ENCODE results near the gene DPP6. TPM values are rescaled to one million over a fixed set of nuclear protein-coding genes. Genes with fewer than 3 reads are reported as not detected.

The DPP6 gene
- total and polyA plus RNA-seq, 2 experiments from 2014 or later: 0.21 TPM; not detected in 1

DNA sequence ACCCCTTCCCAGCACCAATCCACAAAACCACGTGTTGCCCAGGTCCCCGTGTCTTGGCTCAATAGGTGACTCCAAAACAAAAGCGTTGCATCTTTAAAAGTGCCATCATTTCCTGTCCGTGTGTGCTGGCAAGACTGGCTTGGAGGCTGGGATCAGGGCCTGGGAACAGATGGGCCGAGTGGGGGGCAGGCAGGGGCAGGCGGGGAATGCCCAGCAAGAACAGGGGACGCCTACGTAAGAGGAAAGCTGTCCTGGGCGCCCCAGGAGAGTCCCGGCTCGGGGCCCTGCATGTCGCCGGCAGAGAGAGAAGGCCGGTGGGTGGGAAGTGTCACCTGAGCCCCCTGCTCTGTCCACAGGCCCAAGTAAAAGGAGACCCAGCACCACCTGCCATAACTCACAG is 864.2 kb downstream of the DPP6 start:
- TF ChIP-seq, protein P1, sequence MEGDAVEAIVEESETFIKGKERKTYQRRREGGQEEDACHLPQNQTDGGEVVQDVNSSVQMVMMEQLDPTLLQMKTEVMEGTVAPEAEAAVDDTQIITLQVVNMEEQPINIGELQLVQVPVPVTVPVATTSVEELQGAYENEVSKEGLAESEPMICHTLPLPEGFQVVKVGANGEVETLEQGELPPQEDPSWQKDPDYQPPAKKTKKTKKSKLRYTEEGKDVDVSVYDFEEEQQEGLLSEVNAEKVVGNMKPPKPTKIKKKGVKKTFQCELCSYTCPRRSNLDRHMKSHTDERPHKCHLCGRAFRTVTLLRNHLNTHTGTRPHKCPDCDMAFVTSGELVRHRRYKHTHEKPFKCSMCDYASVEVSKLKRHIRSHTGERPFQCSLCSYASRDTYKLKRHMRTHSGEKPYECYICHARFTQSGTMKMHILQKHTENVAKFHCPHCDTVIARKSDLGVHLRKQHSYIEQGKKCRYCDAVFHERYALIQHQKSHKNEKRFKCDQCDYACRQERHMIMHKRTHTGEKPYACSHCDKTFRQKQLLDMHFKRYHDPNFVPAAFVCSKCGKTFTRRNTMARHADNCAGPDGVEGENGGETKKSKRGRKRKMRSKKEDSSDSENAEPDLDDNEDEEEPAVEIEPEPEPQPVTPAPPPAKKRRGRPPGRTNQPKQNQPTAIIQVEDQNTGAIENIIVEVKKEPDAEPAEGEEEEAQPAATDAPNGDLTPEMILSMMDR (IDR thresholded peaks at IDR 0.05; ENCODE audit: low read depth, low read length): no peak
- Histone ChIP-seq H3K9me3 (ENCODE audit: low read depth) (no peaks in the 10 kb centered on the region), H3K27me3 (peaks cover 4% of the 10 kb centered on the region), H3K4me1 (ENCODE audit: low read depth) (no peaks in the 10 kb centered on the region), H3K4me3 (no peak overlapping the region), H3K27ac (no peak overlapping the region), H3K36me3 (no peaks in the 10 kb centered on the region)
- no peak for DNase-seq (ENCODE audit: low read depth in 1 of 2, low spot score in 1 of 2)

DNA sequence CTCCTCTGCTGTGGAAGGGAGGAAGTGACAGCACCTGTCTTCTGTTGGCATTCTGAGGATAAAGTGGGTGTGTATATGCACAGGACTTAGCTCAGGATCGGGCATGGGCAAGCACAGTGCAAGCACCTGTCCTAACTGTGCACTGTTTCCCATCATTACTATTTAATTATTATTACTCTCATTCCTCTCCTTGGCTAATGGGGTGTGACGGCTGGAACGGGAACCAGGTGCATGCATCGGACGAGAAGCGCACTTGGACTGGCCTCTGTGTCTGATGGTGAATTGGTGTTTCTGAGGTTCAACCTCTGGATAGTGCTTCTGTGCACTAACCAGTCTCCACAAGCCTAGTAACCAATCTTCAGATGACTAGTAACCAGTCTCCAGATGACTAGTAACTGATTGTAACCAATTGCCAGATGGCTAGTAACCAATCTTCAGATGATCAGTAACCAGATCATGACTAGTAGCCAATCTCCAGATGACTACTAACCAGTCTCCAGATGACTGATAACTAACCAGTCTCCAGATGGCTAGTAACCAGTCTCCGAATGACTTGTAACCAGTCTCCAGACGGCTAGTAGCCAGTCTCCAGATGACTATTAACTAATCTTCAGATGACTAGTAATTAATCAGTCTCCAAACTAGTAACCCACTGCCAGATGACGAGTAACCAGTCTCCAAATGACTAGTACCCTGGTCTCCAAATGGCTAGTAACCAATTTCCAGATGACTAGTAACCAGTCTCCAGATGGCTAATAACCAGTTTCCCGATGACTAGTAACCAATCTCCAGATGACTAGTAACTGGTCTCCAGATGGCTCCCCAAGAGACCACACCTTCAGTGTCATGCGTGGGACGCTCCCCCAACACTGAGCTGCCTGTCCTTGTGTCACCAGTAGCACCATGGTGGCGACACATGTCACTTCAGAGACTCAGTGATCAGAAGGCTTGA is 864.9 kb downstream of the DPP6 start:
- DNase-seq (ENCODE audit: low read depth in 1 of 2, low spot score in 1 of 2): no peak
- peaks cover 4% of the 10 kb centered on the region for H3K27me3 ChIP-seq
- no peaks in the 10 kb centered on the region for H3K36me3 ChIP-seq
- H3K4me1 ChIP-seq (ENCODE audit: low read depth): no peaks in the 10 kb centered on the region
- no peaks in the 10 kb centered on the region for H3K9me3 ChIP-seq (ENCODE audit: low read depth)
- no peak overlapping the region for H3K4me3 ChIP-seq
- H3K27ac ChIP-seq: no peak overlapping the region
- TF ChIP-seq, protein P1 (IDR thresholded peaks at IDR 0.05; ENCODE audit: low read depth, low read length): no peak

DNA sequence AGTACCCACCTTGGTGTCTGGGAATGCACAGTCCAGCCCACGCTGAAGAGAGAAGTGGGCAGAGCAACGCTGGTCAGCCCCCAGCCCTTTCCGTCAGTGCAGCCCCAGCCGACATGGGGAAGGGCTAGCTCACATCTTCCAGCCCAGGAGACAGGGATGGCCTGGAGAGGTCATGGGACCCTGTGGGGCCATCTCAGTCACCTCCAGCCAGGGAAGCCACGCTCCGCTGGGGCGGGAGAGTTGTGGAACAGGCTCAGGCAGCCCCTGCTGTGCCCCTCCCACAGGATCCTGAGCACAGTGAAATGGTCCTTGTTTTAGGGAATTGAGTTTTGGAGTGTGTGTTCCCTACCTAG is 865.6 kb downstream of the DPP6 start:
- TF ChIP-seq, protein P1 (IDR thresholded peaks at IDR 0.05; ENCODE audit: low read depth, low read length): no peak
- H3K27me3 ChIP-seq: peaks cover 4% of the 10 kb centered on the region
- no peaks in the 10 kb centered on the region for H3K4me1 ChIP-seq (ENCODE audit: low read depth)
- no peak for DNase-seq (ENCODE audit: low read depth in 1 of 2, low spot score in 1 of 2)
- H3K36me3 ChIP-seq: no peaks in the 10 kb centered on the region
- H3K4me3 ChIP-seq: no peak overlapping the region
- no peak overlapping the region for H3K27ac ChIP-seq
- H3K9me3 ChIP-seq (ENCODE audit: low read depth): no peaks in the 10 kb centered on the region

DNA sequence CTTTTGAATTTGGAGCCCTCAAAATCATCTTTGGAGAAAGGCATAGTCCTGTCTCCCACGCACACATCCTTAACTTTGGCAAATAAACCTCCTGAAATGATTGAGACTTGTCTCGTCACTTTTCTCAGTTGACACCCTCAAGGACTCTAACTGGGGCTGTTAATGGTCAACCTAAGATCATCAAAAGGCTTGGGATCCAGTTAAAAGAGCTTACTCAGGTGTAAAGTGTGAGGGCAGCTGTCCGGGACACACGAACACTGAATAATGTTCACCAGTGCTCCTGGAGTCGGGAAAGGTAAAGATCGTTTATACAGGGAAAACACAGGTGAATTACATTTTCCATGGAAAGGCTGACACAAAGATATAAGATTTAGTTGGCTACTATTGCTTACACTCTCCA is 866.1 kb downstream of the DPP6 start:
- H3K27ac ChIP-seq: no peak overlapping the region
- H3K4me1 ChIP-seq (ENCODE audit: low read depth): no peaks in the 10 kb centered on the region
- peaks cover 4% of the 10 kb centered on the region for H3K27me3 ChIP-seq
- H3K4me3 ChIP-seq: no peak overlapping the region
- no peaks in the 10 kb centered on the region for H3K9me3 ChIP-seq (ENCODE audit: low read depth)
- TF ChIP-seq, protein P1 (IDR thresholded peaks at IDR 0.05; ENCODE audit: low read depth, low read length): no peak
- no peaks in the 10 kb centered on the region for H3K36me3 ChIP-seq
- DNase-seq (ENCODE audit: low read depth in 1 of 2, low spot score in 1 of 2): no peak

DNA sequence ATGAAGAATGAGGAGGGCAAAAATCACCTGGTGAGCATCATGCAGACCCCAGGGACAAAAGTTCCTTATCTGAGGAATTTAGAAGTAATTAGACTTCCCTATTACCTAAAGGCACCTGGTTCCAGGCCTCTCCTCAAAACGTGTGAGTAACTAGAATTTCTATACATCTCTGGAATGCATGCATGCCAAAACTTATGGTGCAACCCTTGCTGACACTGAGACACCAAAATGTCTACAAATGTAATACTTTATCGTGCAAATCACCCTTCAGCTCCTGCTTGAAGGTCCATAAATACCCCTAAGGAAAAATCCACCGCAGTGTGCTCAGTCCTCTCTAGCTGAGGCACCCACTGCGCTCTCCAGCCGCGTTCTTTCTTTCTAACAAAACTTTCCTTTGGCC is 866.5 kb downstream of the DPP6 start:
- TF ChIP-seq, protein P1 (IDR thresholded peaks at IDR 0.05; ENCODE audit: low read depth, low read length): no peak
- Histone ChIP-seq H3K27me3 (peaks cover 4% of the 10 kb centered on the region), H3K27ac (no peak overlapping the region), H3K9me3 (ENCODE audit: low read depth) (no peaks in the 10 kb centered on the region), H3K4me1 (ENCODE audit: low read depth) (no peaks in the 10 kb centered on the region), H3K4me3 (no peak overlapping the region), H3K36me3 (no peaks in the 10 kb centered on the region)
- DNase-seq (ENCODE audit: low read depth in 1 of 2, low spot score in 1 of 2): no peak

Data from cardiac muscle cell (in vitro differentiated cells and primary cell).